Astrocyte (in vitro differentiated cells and primary cell): ENCODE measurements around the gene SPDL1. TPM values are rescaled to one million over a fixed set of nuclear protein-coding genes. Genes with fewer than 3 reads are reported as not detected.

Experiments
- DNase-seq: peaks from one replicate; pipeline ENCODE4 v3.0.0-alpha.2; 2010; ENCODE audit warnings: low read depth
- FAIRE-seq: peaks from 2 replicates; lab custom pipeline; 2011; peaks lifted over from hg19 to GRCh38; lab: Jason Lieb, UNC
- H2AFZ ChIP-seq: 2 replicates; pipeline ENCODE4 v1.6.0; 2012; ENCODE audit warnings: low read depth, low read length, inconsistent platforms
- H3K27ac ChIP-seq: 2 replicates; pipeline ENCODE4 v1.5.1; 2011; ENCODE audit warnings: low read depth, low read length, inconsistent platforms
- H3K27me3 ChIP-seq: 2 replicates; pipeline ENCODE4 v1.6.0; 2011; ENCODE audit warnings: low read length, inconsistent platforms; ENCODE audit not compliant: insufficient read depth
- H3K36me3 ChIP-seq: 2 replicates; pipeline ENCODE4 v1.5.1; 2011; ENCODE audit warnings: low read length, inconsistent platforms; ENCODE audit not compliant: insufficient read depth
- H3K4me1 ChIP-seq: 2 replicates; pipeline ENCODE4 v1.5.1; 2011; ENCODE audit warnings: low read length, inconsistent platforms; ENCODE audit not compliant: insufficient read depth
- H3K4me2 ChIP-seq: 2 replicates; pipeline ENCODE4 v1.6.0; 2012; ENCODE audit warnings: low read length, inconsistent platforms
- H3K4me3 ChIP-seq: 2 replicates; pipeline ENCODE4 v1.5.1; 2011; ENCODE audit warnings: low read depth, mild to moderate bottlenecking, low read length, inconsistent platforms; ENCODE audit not compliant: insufficient read depth
- H3K79me2 ChIP-seq: 2 replicates; pipeline ENCODE4 v1.6.0; 2012; ENCODE audit warnings: mild to moderate bottlenecking, low read length, inconsistent platforms; ENCODE audit not compliant: insufficient read depth
- H3K9ac ChIP-seq: 2 replicates; pipeline ENCODE4 v1.6.0; 2012; ENCODE audit warnings: mild to moderate bottlenecking, low read length, inconsistent platforms
- H3K9me3 ChIP-seq: 2 replicates; pipeline ENCODE4 v1.5.1; 2012; ENCODE audit warnings: low read depth, mild to moderate bottlenecking, low read length, inconsistent platforms; ENCODE audit not compliant: insufficient read depth
- H4K20me1 ChIP-seq: 2 replicates; pipeline ENCODE4 v1.6.0; 2012; ENCODE audit warnings: low read length, inconsistent platforms; ENCODE audit not compliant: insufficient read depth
- H3K27ac Mint-ChIP-seq: one replicate; pipeline ENCODE4 v1.8.0; 2021; ENCODE audit warnings: mild to moderate bottlenecking, mixed read lengths; ENCODE audit not compliant: unreplicated experiment
- H3K27me3 Mint-ChIP-seq: one replicate; pipeline ENCODE4 v1.8.0; 2021; ENCODE audit warnings: low read depth, mixed read lengths; ENCODE audit not compliant: unreplicated experiment
- H3K36me3 Mint-ChIP-seq: one replicate; pipeline ENCODE4 v1.8.0; 2021; ENCODE audit warnings: low read depth, mixed read lengths; ENCODE audit not compliant: unreplicated experiment
- H3K4me1 Mint-ChIP-seq: one replicate; pipeline ENCODE4 v1.8.0; 2021; ENCODE audit warnings: low read depth, mixed read lengths; ENCODE audit not compliant: unreplicated experiment
- H3K4me3 Mint-ChIP-seq: one replicate; pipeline ENCODE4 v1.8.0; 2021; ENCODE audit warnings: mild to moderate bottlenecking, moderate library complexity, mixed read lengths; ENCODE audit not compliant: unreplicated experiment
- H3K9me3 Mint-ChIP-seq: one replicate; pipeline ENCODE4 v1.8.0; 2021; ENCODE audit warnings: mild to moderate bottlenecking, mixed read lengths; ENCODE audit not compliant: unreplicated experiment
- CTCF ChIP-seq: IDR thresholded peaks from 2 replicates; pipeline ENCODE4 v1.5.1; 2011; ENCODE audit warnings: low read depth, mild to moderate bottlenecking, inconsistent platforms, low read length, moderate library complexity; ENCODE audit not compliant: insufficient read depth
- EZH2 ChIP-seq: IDR thresholded peaks from 2 replicates; pipeline ENCODE4 v1.6.1; 2012; ENCODE audit warnings: mild to moderate bottlenecking, low read length, inconsistent platforms; ENCODE audit not compliant: insufficient read depth
- total RNA-seq: library from RNA; stranded (reverse); gene quantifications from 2 replicates; pipeline ENCODE4 v1.2.1, GENCODE V29; 2021

The SPDL1 gene
- total RNA-seq, 1 donor from 2014 or later = 27.0 TPM

GRCh38 chr5:169629847-169630548, 46.4 kb downstream of the SPDL1 start:
- H3K27ac ChIP-seq = peak overlapping the region; percentile 50

GRCh38 chr5:169631360-169631759, 47.8 kb downstream of the SPDL1 start:
- no peak overlapping the region for H3K27ac Mint-ChIP-seq
- Histone ChIP-seq H3K27ac (no peak overlapping the region), H3K4me3 (no peak overlapping the region), H3K79me2 (no peaks in the 10 kb centered on the region), H3K9ac (no peak overlapping the region), H3K4me2 (no peak overlapping the region), H3K36me3 (no peaks in the 10 kb centered on the region), H2AFZ (no peak overlapping the region), H3K27me3 (no peaks in the 10 kb centered on the region), H3K4me1 (peaks cover 18% of the 10 kb centered on the region), H4K20me1 (no peaks in the 10 kb centered on the region), H3K9me3 (no peaks in the 10 kb centered on the region)
- no peaks in the 10 kb centered on the region for H3K27me3 Mint-ChIP-seq
- H3K4me1 Mint-ChIP-seq = peaks cover 26% of the 10 kb centered on the region
- TF ChIP-seq CTCF = no peak
- no peak for TF ChIP-seq EZH2
- peaks cover 4% of the 10 kb centered on the region for H3K9me3 Mint-ChIP-seq
- DNase-seq = peak; percentile 23
- no peaks in the 10 kb centered on the region for H3K36me3 Mint-ChIP-seq
- H3K4me3 Mint-ChIP-seq = no peak overlapping the region
- FAIRE-seq = peak; percentile 47

More at GRCh38 chr5:169629847-169630548, 46.4 kb downstream of the SPDL1 start:
- FAIRE-seq = peak; percentile 83
- H3K9me3 Mint-ChIP-seq = peaks cover 4% of the 10 kb centered on the region
- peak overlapping the region; percentile 68 for H3K27ac Mint-ChIP-seq
- peak; percentile 86 for DNase-seq
- Histone ChIP-seq H3K79me2 (no peaks in the 10 kb centered on the region), H3K27me3 (no peaks in the 10 kb centered on the region), H3K4me3 (no peak overlapping the region), H2AFZ (no peak overlapping the region), H3K4me2 (peak overlapping the region; percentile 44), H3K9me3 (no peaks in the 10 kb centered on the region), H3K9ac (no peak overlapping the region), H3K4me1 (peaks cover 18% of the 10 kb centered on the region), H4K20me1 (no peaks in the 10 kb centered on the region), H3K36me3 (no peaks in the 10 kb centered on the region)
- no peaks in the 10 kb centered on the region for H3K27me3 Mint-ChIP-seq
- TF ChIP-seq CTCF (no peak), EZH2 (no peak)
- peaks cover 28% of the 10 kb centered on the region for H3K4me1 Mint-ChIP-seq
- no peaks in the 10 kb centered on the region for H3K36me3 Mint-ChIP-seq
- no peak overlapping the region for H3K4me3 Mint-ChIP-seq

GRCh38 chr5:169632946-169633345, 49.4 kb downstream of the SPDL1 start:
- no peaks in the 10 kb centered on the region for H4K20me1 ChIP-seq
- TF ChIP-seq EZH2 (no peak), CTCF (no peak)
- peaks cover 12% of the 10 kb centered on the region for H3K4me1 ChIP-seq
- no peak overlapping the region for H2AFZ ChIP-seq
- Mint-ChIP-seq H3K4me3 (no peak overlapping the region), H3K4me1 (peaks cover 17% of the 10 kb centered on the region), H3K27ac (no peak overlapping the region), H3K27me3 (peaks cover 9% of the 10 kb centered on the region), H3K9me3 (peaks cover 4% of the 10 kb centered on the region), H3K36me3 (no peaks in the 10 kb centered on the region)
- FAIRE-seq = no peak
- no peaks in the 10 kb centered on the region for H3K9me3 ChIP-seq
- no peak overlapping the region for H3K4me3 ChIP-seq
- no peaks in the 10 kb centered on the region for H3K36me3 ChIP-seq
- no peaks in the 10 kb centered on the region for H3K79me2 ChIP-seq
- no peak overlapping the region for H3K9ac ChIP-seq
- DNase-seq = no peak
- no peak overlapping the region for H3K27ac ChIP-seq
- H3K4me2 ChIP-seq = no peak overlapping the region
- H3K27me3 ChIP-seq = no peaks in the 10 kb centered on the region
